Spleen (tissue), 7 donors: ENCODE measurements around the gene GRAMD2B.

Source experiments
- POLR2A ChIP-seq, 3 donors: fragments of 450-650 bp; IDR thresholded peaks; one replicate each; pipeline ENCODE4 v1.5.1; 2017; ENCODE audit warnings: antibody characterized with exemption in 3 of 3, mild to moderate bottlenecking in 1 of 3
- POLR2AphosphoS5 ChIP-seq, 3 donors: sonication (generic); formaldehyde crosslinking; IDR thresholded peaks; one replicate each; pipeline ENCODE4 v1.5.1; 2017; ENCODE audit warnings: antibody characterized with exemption in 3 of 3
- TF ChIP-seq, protein P1 (sequence below), 11 experiments: fragments of 200-600 bp in 7 of 11; fragments of 450-650 bp in 4 of 11; sonication (generic) in 4 of 11; IDR thresholded peaks in 8 of 11; conservative IDR thresholded peaks in 3 of 11; 1 replicate in 7 of 11; 2 replicates in 4 of 11; pipeline versions ENCODE4 v1.4.0 to v1.8.0; 2016 to 2021; ENCODE audit warnings: antibody characterized with exemption in 11 of 11, inconsistent platforms in 4 of 11, mild to moderate bottlenecking in 1 of 11
- donor health status: DM: no; HTN: no; CAD: no; lungs with moderate emphysema.
- donor health status: DM: no; HTN: no; CAD: no.
- donor health status: DM: no; HTN: no; CAD: no.

DNA sequence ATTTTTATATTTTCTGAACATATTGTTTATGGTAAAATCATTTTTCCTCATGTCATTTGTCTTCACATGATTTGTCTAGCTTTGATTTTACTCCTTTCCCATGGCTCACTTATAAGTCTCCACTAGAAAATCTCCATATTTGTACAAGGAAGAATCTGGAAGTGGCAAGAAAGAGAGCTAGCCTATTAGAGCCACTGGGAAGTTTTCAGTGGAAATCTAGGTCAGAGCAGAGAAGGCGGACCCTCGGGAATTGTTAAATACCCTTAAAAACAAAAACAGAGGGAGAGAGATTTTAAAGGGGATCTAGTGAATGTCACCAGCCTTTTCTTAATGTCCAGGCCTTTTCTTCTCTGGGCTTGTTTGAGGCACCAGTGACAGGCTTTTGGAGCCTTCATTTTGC is 56.6 kb downstream of the GRAMD2B start:
- TF ChIP-seq, protein P1, sequence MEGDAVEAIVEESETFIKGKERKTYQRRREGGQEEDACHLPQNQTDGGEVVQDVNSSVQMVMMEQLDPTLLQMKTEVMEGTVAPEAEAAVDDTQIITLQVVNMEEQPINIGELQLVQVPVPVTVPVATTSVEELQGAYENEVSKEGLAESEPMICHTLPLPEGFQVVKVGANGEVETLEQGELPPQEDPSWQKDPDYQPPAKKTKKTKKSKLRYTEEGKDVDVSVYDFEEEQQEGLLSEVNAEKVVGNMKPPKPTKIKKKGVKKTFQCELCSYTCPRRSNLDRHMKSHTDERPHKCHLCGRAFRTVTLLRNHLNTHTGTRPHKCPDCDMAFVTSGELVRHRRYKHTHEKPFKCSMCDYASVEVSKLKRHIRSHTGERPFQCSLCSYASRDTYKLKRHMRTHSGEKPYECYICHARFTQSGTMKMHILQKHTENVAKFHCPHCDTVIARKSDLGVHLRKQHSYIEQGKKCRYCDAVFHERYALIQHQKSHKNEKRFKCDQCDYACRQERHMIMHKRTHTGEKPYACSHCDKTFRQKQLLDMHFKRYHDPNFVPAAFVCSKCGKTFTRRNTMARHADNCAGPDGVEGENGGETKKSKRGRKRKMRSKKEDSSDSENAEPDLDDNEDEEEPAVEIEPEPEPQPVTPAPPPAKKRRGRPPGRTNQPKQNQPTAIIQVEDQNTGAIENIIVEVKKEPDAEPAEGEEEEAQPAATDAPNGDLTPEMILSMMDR (IDR thresholded peaks at IDR 0.05 in 8 of 11, conservative IDR thresholded peaks at IDR 0.05 in 3 of 11), result no peak
- TF ChIP-seq POLR2A (IDR thresholded peaks at IDR 0.05), result no peak
- no peak for TF ChIP-seq POLR2AphosphoS5 (IDR thresholded peaks at IDR 0.05)
